HG02759 (cell line): ENCODE measurements around the gene CES3.

Source experiments
- ATAC-seq: cut with Tn5 transposase; IDR thresholded peaks from one replicate; pipeline ENCODE4 v1.9.1; 2021; ENCODE audit warnings: mild to moderate bottlenecking, moderate library complexity; ENCODE audit not compliant: unreplicated experiment

CES3 gene

GRCh38 chr16:66926171-66926947 is 34.7 kb upstream of the CES3 start:
- no peak for ATAC-seq

GRCh38 chr16:66926961-66927436 is 34.1 kb upstream of the CES3 start:
- ATAC-seq, result no peak

GRCh38 chr16:66927918-66928649 is 33.0 kb upstream of the CES3 start:
- ATAC-seq, result no peak

- ATAC-seq, result no peak
Measured at GRCh38 chr16:66928702-66929388, 32.2 kb upstream of the CES3 start.

GRCh38 chr16:66930189-66930588 is 30.9 kb upstream of the CES3 start:
- no peak for ATAC-seq

GRCh38 chr16:66931665-66932064 is 29.4 kb upstream of the CES3 start:
- no peak for ATAC-seq

GRCh38 chr16:66932076-66932475 is 29.0 kb upstream of the CES3 start:
- no peak for ATAC-seq

- peak; percentile 26 for ATAC-seq
Measured at GRCh38 chr16:66933776-66934137, 27.3 kb upstream of the CES3 start.

GRCh38 chr16:66934138-66934838 is 26.8 kb upstream of the CES3 start, which contains the start of gene CIAO2B:
Gene CIAO2B (minus strand): TSS chr16:66934402. CDS start chr16:66934364, 38 bp downstream.
- peak; percentile 87 for ATAC-seq

GRCh38 chr16:66934839-66935313 is 26.2 kb upstream of the CES3 start:
- peak; percentile 14 for ATAC-seq

GRCh38 chr16:66935314-66936011 is 25.6 kb upstream of the CES3 start, which contains the start of gene CES2:
Gene CES2 (plus strand): TSS chr16:66935516. CDS start chr16:66935636, 120 bp downstream.
- ATAC-seq, result no peak

- ATAC-seq, result no peak
Measured at GRCh38 chr16:66936462-66936861, 24.6 kb upstream of the CES3 start.

- ATAC-seq, result no peak
Measured at GRCh38 chr16:66936889-66937554, 24.0 kb upstream of the CES3 start.

GRCh38 chr16:66937725-66938337 is 23.2 kb upstream of the CES3 start:
- no peak for ATAC-seq

- no peak for ATAC-seq
Measured at GRCh38 chr16:66939366-66939765, 21.7 kb upstream of the CES3 start.

GRCh38 chr16:66940236-66940635 is 20.8 kb upstream of the CES3 start:
- ATAC-seq, result no peak

- ATAC-seq, result no peak
Measured at GRCh38 chr16:66942981-66943380, 18.1 kb upstream of the CES3 start.

- ATAC-seq, result no peak
Measured at GRCh38 chr16:66943426-66944053, 17.5 kb upstream of the CES3 start.

GRCh38 chr16:66944054-66944441 is 17.0 kb upstream of the CES3 start:
- ATAC-seq, result no peak
